OCI-LY3 (cell line): ENCODE data around the gene MPL.

Experiments
- CTCF ChIP-seq: fragments of 200-600, 300-600 bp; sonication (generic); IDR thresholded peaks from 2 replicates; pipeline ENCODE4 v1.5.1; 2014; ENCODE audit warnings: antibody characterized with exemption, low read length, low read depth
- EZH2phosphoT487 ChIP-seq: fragments of 200-600 bp; shearing (Covaris generic); IDR thresholded peaks from 2 replicates; pipeline ENCODE4 v1.6.1; 2018; ENCODE audit warnings: antibody characterized with exemption, mixed run types, low read depth

- TF ChIP-seq CTCF (no peak), EZH2phosphoT487 (no peak)
These were observed 41.9 kb downstream of the MPL start for GRCh38 chr1:43379476-43379875.
